ENCODE measurements around the gene MMP3.

MMP3 gene

GRCh38 chr11:102788334-102788995 is 54.9 kb downstream of the MMP3 start:
- no peak for DNase-seq

Data from CD4-positive, alpha-beta T cell treated with Interleukin-21 for 1 hour (primary cell).